HG03060 (cell line): Measurements from ENCODE around the gene SARS2.
A peak's percentile ranks its signal among the peaks of the same experiment; 100 is the strongest.
"Not testable (repeated sequence)": the region's sequence is repeated elsewhere in the genome, so short reads cannot be mapped to it uniquely, and the experiment has no call there.

Source experiments
- ATAC-seq: cut with Tn5 transposase; IDR thresholded peaks from one replicate; pipeline ENCODE4 v1.9.1; 2021; ENCODE audit warnings: low read depth, moderate number of reproducible peaks; ENCODE audit not compliant: unreplicated experiment

Gene SARS2

GRCh38 chr19:38949580-38950367 lies 19.2 kb upstream of the SARS2 start:
- no peak for ATAC-seq

GRCh38 chr19:38946229-38947010 lies 15.9 kb upstream of the SARS2 start:
- no peak for ATAC-seq

GRCh38 chr19:38945562-38946228 lies 15.1 kb upstream of the SARS2 start:
- ATAC-seq: no peak

GRCh38 chr19:38944981-38945506 lies 14.5 kb upstream of the SARS2 start:
- ATAC-seq: no peak

GRCh38 chr19:38942471-38943181 lies 12.1 kb upstream of the SARS2 start:
- ATAC-seq: no peak

- no peak for ATAC-seq
Observed at GRCh38 chr19:38941979-38942378, 11.4 kb upstream of the SARS2 start.

GRCh38 chr19:38941466-38941865 lies 10.9 kb upstream of the SARS2 start:
- not testable (repeated sequence) for ATAC-seq

- ATAC-seq: no peak
Observed at GRCh38 chr19:38939957-38940356, 9.4 kb upstream of the SARS2 start.

GRCh38 chr19:38933544-38933943 lies 3.0 kb upstream of the SARS2 start:
- ATAC-seq: no peak

GRCh38 chr19:38932425-38933179 lies 2.0 kb upstream of the SARS2 start:
- no peak for ATAC-seq

GRCh38 chr19:38931521-38931793 lies 894 bp upstream of the SARS2 start:
- ATAC-seq: no peak

GRCh38 chr19:38930776-38931520 lies 385 bp upstream of the SARS2 start, which contains the start of gene MRPS12:
TSS of gene MRPS12 (plus strand) at chr19:38930944. CDS start at chr19:38931295, 351 bp downstream.
- peak; percentile 78 for ATAC-seq

GRCh38 chr19:38928391-38929001 lies 2.1 kb downstream of the SARS2 start:
- ATAC-seq: no peak

GRCh38 chr19:38924388-38924787 lies 6.2 kb downstream of the SARS2 start:
- no peak for ATAC-seq

- ATAC-seq: no peak
Observed at GRCh38 chr19:38922482-38922881, 8.1 kb downstream of the SARS2 start.

- ATAC-seq: no peak
Observed at GRCh38 chr19:38921420-38922274, 8.9 kb downstream of the SARS2 start.

GRCh38 chr19:38920602-38921419 lies 9.8 kb downstream of the SARS2 start:
- no peak for ATAC-seq
